K562 (cell line): Measurements from ENCODE around the gene HPCAL1. TPM values are rescaled to one million over a fixed set of nuclear protein-coding genes. Genes with fewer than 3 reads are reported as not detected.

ENCODE experiments used
- ATAC-seq: fragments of 200-7000 bp; cut with Tn5 transposase; 3 replicates; pipeline ENCODE4 v1.9.1; 2020; ENCODE audit warnings: moderate library complexity
- BruUV-seq: library from RNA; stranded (reverse); fragments of 400-500 nt; replicated peaks from 2 replicates; lab custom pipeline; 2021; lab: Mats Ljungman, UMichigan
- CTCF ChIA-PET: fragments of 300-600 bp; formaldehyde crosslinking; extraction: SDS; loops from one replicate; lab custom pipeline; 2021; ENCODE audit warnings: low intra/inter-chr PET ratio; lab: Yijun Ruan, JAX
- POLR2A ChIA-PET: fragments of 300-600, 350-650 bp; sonication (Branson Sonifier 250); formaldehyde crosslinking; extraction: SDS; loops from one replicate; lab custom pipeline; 2021; ENCODE audit warnings: antibody characterized with exemption, inconsistent platforms; lab: Yijun Ruan, JAX
- DNase-seq, 4 experiments: peaks; one replicate each; pipeline versions ENCODE4 v3.0.0 to v3.0.0-alpha.2; 2011 to 2018; ENCODE audit warnings: low spot score in 3 of 4, mixed read lengths in 3 of 4; ENCODE audit errors: extremely low read depth in 1 of 4
- FAIRE-seq: peaks from 2 replicates; lab custom pipeline; 2011; peaks lifted over from hg19 to GRCh38; lab: Jason Lieb, UNC
- H2AFZ ChIP-seq: 2 replicates; pipeline ENCODE4 v1.6.0; 2011; ENCODE audit warnings: low read depth, low read length, control low read depth, inconsistent platforms
- H3K27ac ChIP-seq: fragments of 200-600 bp; 3 replicates; pipeline ENCODE4 v1.8.0; 2011; ENCODE audit warnings: low read depth, mild to moderate bottlenecking, control low read depth, inconsistent platforms, low read length, moderate library complexity, mixed read lengths; ENCODE audit errors: extremely low read depth
- H3K27me3 ChIP-seq, 2 experiments: fragments of 300-600 bp in 1 of 2; 2 replicates in 1 of 2; 3 replicates in 1 of 2; pipeline versions ENCODE4 v1.6.0 to v1.8.0; 2011; ENCODE audit warnings: inconsistent platforms in 2 of 2, low read length in 2 of 2, mild to moderate bottlenecking in 1 of 2, mixed read lengths in 1 of 2, moderate library complexity in 1 of 2; ENCODE audit not compliant: control insufficient read depth in 2 of 2, insufficient read depth in 2 of 2
- H3K36me3 ChIP-seq: fragments of 300-600 bp; 3 replicates; pipeline ENCODE4 v1.8.0; 2011; ENCODE audit warnings: mild to moderate bottlenecking, low read length, inconsistent platforms; ENCODE audit not compliant: control insufficient read depth, insufficient read depth
- H3K4me1 ChIP-seq, 2 experiments: fragments of 200-600 bp in 1 of 2; replicated peaks in 1 of 2; 2 replicates in 1 of 2; 3 replicates in 1 of 2; pipeline versions ENCODE4 v1.5.1 to v1.8.0; 2011; ENCODE audit warnings: inconsistent platforms in 2 of 2, low read length in 2 of 2, mild to moderate bottlenecking in 1 of 2, mixed read lengths in 1 of 2, moderate library complexity in 1 of 2; ENCODE audit not compliant: control insufficient read depth in 2 of 2, insufficient read depth in 2 of 2
- H3K4me2 ChIP-seq: 2 replicates; pipeline ENCODE4 v1.6.1; 2011; ENCODE audit warnings: low read length, control low read depth, inconsistent platforms, mixed read lengths; ENCODE audit not compliant: insufficient read depth
- H3K4me3 ChIP-seq: fragments of 200-600 bp; sonication (generic), shearing (Covaris generic); 2 replicates; pipeline ENCODE4 v1.5.1; 2016; ENCODE audit warnings: control low read depth, inconsistent platforms
- H3K79me2 ChIP-seq: fragments of 200-600 bp; 3 replicates; pipeline ENCODE4 v1.8.0; 2011; ENCODE audit warnings: low read length, inconsistent platforms; ENCODE audit not compliant: control insufficient read depth, insufficient read depth
- H3K9ac ChIP-seq, 2 experiments: 2 replicates each; pipeline versions ENCODE4 v1.6.0 to v1.6.1; 2011; ENCODE audit warnings: low read depth in 2 of 2, low read length in 2 of 2, control low read depth in 1 of 2, inconsistent platforms in 1 of 2, mild to moderate bottlenecking in 1 of 2, mixed read lengths in 1 of 2; ENCODE audit not compliant: insufficient read depth in 1 of 2
- H3K9me1 ChIP-seq: one replicate; pipeline ENCODE4 v1.6.0; 2011; ENCODE audit warnings: inconsistent platforms, mild to moderate bottlenecking, low read length, moderate library complexity; ENCODE audit not compliant: control insufficient read depth, insufficient read depth
- H3K9me3 ChIP-seq: replicated peaks from 2 replicates; pipeline ENCODE4 v1.5.1; 2011; ENCODE audit warnings: low read depth, low read length, inconsistent platforms; ENCODE audit not compliant: control insufficient read depth, insufficient read depth
- H4K20me1 ChIP-seq: replicated peaks from 2 replicates; pipeline ENCODE4 v1.6.1; 2011; ENCODE audit warnings: low read length, inconsistent platforms, mixed read lengths; ENCODE audit not compliant: control insufficient read depth, insufficient read depth
- CREB3L1 ChIP-seq: fragments of 450-650 bp; IDR thresholded peaks from 2 replicates; pipeline ENCODE4 v1.6.1; 2014; ENCODE audit warnings: low read depth, mild to moderate bottlenecking, moderate library complexity, borderline replicate concordance
- GTF3C2 ChIP-seq: IDR thresholded peaks from 3 replicates; pipeline ENCODE4 v1.6.1; 2011; ENCODE audit warnings: borderline replicate concordance, mild to moderate bottlenecking, moderate library complexity; ENCODE audit not compliant: insufficient read length; ENCODE audit errors: extremely low read depth
- IFI16 ChIP-seq: fragments of 250-450 bp; sonication (Bioruptor Pico); IDR thresholded peaks from 2 replicates; pipeline ENCODE4 v2.1.2; 2022; ENCODE audit warnings: mild to moderate bottlenecking, inconsistent platforms
- PCBP1 ChIP-seq: fragments of 200-400 bp; formaldehyde crosslinking; IDR thresholded peaks from 2 replicates; pipeline ENCODE4 v1.6.1; 2018; ENCODE audit warnings: mild to moderate bottlenecking, low read depth, low read length; ENCODE audit not compliant: poor library complexity, severe bottlenecking
- ZFP1 ChIP-seq: fragments of 450-650 bp; formaldehyde crosslinking; IDR thresholded peaks from 2 replicates; pipeline ENCODE4 v1.4.0; 2020; ENCODE audit warnings: mild to moderate bottlenecking, mixed read lengths
- ZNF124 ChIP-seq: sonication (generic); formaldehyde crosslinking; IDR thresholded peaks from 2 replicates; pipeline ENCODE4 v1.8.1; 2022; ENCODE audit warnings: missing genetic modification reagents
- ZNF140 ChIP-seq: fragments of 250-450 bp; sonication (Bioruptor Pico); IDR thresholded peaks from 2 replicates; pipeline ENCODE4 v1.8.0; 2021; ENCODE audit warnings: moderate library complexity, mild to moderate bottlenecking, inconsistent platforms
- ZNF511 ChIP-seq: sonication (generic); formaldehyde crosslinking; IDR thresholded peaks from 2 replicates; pipeline ENCODE4 v1.8.0; 2022; ENCODE audit warnings: mild to moderate bottlenecking, missing genetic modification reagents
- ZNF830 ChIP-seq: fragments of 250-450 bp; sonication (Bioruptor Pico); IDR thresholded peaks from 2 replicates; pipeline ENCODE4 v1.5.0; 2021; ENCODE audit warnings: mild to moderate bottlenecking
- WGBS: fragments of 100-300 bp; shearing (Covaris generic); methylation state at CpG from one replicate; pipeline ENCODE4 v1.1.6; 2016; ENCODE audit warnings: low coverage, mixed read lengths; ENCODE audit not compliant: insufficient coverage; ENCODE audit errors: missing lambda C conversion rate; 5-methylcytosine and 5-hydroxymethylcytosine counted together
- in situ Hi-C: fragments of 300-500 bp; cut with MboI; formaldehyde crosslinking; loops from 4 replicates; pipeline ENCODE4 v1.15.0; 2018; ENCODE audit warnings: inconsistent platforms, mixed read lengths
- intact Hi-C: fragments of 100-400 bp; cut with micrococcal nuclease; formaldehyde crosslinking; loops from 2 replicates; pipeline ENCODE4 v1.14.2; 2022
- polyA plus RNA-seq, 8 experiments: library from polyadenylated mRNA; depleted of rRNA in 4 of 8; stranded (reverse) in 5 of 8; unstranded in 3 of 8; fragments of >200 nt; fragmentation: Nextera tagmentation in 2 of 8; fragmentation: Illumina TruSeq in 1 of 8; extraction: Ambion mirVana in 2 of 8; extraction: Trizol in 1 of 8; gene quantifications; 2 replicates each; pipeline versions ENCODE4 v1.2.1 to v1.2.3, GENCODE V29; 2011 to 2014; ENCODE audit warnings: inconsistent platforms in 1 of 8, missing spikeins in 1 of 8
- total RNA-seq, 7 experiments: library from RNA; depleted of rRNA in 6 of 7; stranded (reverse); fragments of >200 nt in 6 of 7; fragmentation: Illumina TruSeq in 2 of 7; extraction: Trizol in 2 of 7; gene quantifications; 2 replicates each; pipeline versions ENCODE4 v1.2.1 to v1.2.3, GENCODE V29; 2011 to 2021; ENCODE audit warnings: low replicate concordance in 1 of 7
- TF ChIP-seq, protein P1 (sequence below), 2 experiments: fragments of 450-650 bp; conservative IDR thresholded peaks; 2 replicates each; pipeline ENCODE4 v1.6.1; 2017; ENCODE audit warnings: mild to moderate bottlenecking in 2 of 2, moderate library complexity in 2 of 2

HPCAL1 gene
- total and polyA plus RNA-seq, 9 of the 15 experiments (the other 6 are each of a cell fraction or from before 2014, with no cell fraction given) = 2.7 to 65.5 (median 23.9) TPM

DNA sequence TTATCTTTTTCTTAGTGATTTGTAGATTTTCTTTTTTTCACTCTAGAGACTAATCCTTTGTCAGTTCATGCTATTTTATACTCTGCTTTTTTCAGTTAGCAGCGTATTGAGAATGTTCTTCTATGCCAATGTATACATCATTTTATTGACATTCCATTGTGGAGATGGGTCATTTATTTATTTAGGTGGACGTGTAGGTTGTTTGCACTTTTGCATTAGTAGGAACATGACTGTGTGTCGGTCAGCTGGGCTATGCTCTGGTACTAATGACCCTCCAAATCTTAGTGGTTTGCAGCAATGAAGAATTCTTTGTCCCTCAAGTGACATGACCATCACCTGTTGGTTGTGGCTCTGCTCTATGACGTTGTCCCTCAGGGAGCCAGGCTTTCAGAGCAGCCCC lies 33.6 kb downstream of the HPCAL1 start:
- FAIRE-seq (no peak), ATAC-seq (no peak), DNase-seq (no peak)
- Histone ChIP-seq H3K9ac (no peak overlapping the region), H3K4me3 (no peak overlapping the region), H3K79me2 (peaks cover 91% of the 10 kb centered on the region), H3K4me1 (peaks cover 39 to 54% of the 10 kb centered on the region in 2 experiments), H3K36me3 (peaks cover 13% of the 10 kb centered on the region; the same call in 2 of the 3 replicates), H3K27me3 (no peaks in the 10 kb centered on the region), H3K9me3 (peaks cover 9% of the 10 kb centered on the region), H4K20me1 (no peaks in the 10 kb centered on the region; the same call in 1 of the 2 replicates), H3K4me2 (no peak overlapping the region), H2AFZ (no peak overlapping the region), H3K9me1 (no peaks in the 10 kb centered on the region), H3K27ac (no peak overlapping the region)
- no TSS peak for BruUV-seq
- whole genome bisulfite sequencing = 75% methylated on average over 4 of the region's 4 CpGs
- POLR2A ChIA-PET = no interaction called here
- CTCF ChIA-PET = no interaction called here
- intact Hi-C loops (no loop called here), in situ Hi-C loops (no loop called here)
- TF ChIP-seq ZNF124 (CRISPR knock-in tag) = no peak
- TF ChIP-seq ZNF140 (CRISPR knock-in tag) = no peak
- TF ChIP-seq ZNF511 (CRISPR knock-in tag) = no peak
- no peak for TF ChIP-seq PCBP1
- TF ChIP-seq ZFP1 = no peak
- TF ChIP-seq CREB3L1 = no peak
- TF ChIP-seq IFI16 (CRISPR knock-in tag) = no peak
- TF ChIP-seq, protein P1, sequence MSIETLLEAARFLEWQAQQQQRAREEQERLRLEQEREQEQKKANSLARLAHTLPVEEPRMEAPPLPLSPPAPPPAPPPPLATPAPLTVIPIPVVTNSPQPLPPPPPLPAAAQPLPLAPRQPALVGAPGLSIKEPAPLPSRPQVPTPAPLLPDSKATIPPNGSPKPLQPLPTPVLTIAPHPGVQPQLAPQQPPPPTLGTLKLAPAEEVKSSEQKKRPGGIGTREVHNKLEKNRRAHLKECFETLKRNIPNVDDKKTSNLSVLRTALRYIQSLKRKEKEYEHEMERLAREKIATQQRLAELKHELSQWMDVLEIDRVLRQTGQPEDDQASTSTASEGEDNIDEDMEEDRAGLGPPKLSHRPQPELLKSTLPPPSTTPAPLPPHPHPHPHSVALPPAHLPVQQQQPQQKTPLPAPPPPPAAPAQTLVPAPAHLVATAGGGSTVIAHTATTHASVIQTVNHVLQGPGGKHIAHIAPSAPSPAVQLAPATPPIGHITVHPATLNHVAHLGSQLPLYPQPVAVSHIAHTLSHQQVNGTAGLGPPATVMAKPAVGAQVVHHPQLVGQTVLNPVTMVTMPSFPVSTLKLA (conservative IDR thresholded peaks at IDR 0.05) = no peak
- no peak for TF ChIP-seq ZNF830 (CRISPR knock-in tag)
- TF ChIP-seq GTF3C2 = no peak
